GM12878 (cell line): Measurements from ENCODE around the gene NBR1. TPM values are rescaled to one million over a fixed set of nuclear protein-coding genes. Genes with fewer than 3 reads are reported as not detected.

Experiments
- ATAC-seq: fragments of 200-7000 bp; cut with Tn5 transposase; 3 replicates; pipeline ENCODE4 v1.9.1; 2020; ENCODE audit warnings: mild to moderate bottlenecking, moderate library complexity
- BruUV-seq: library from RNA; stranded (reverse); fragments of 400-500 nt; replicated peaks from 2 replicates; lab custom pipeline; 2021; lab: Mats Ljungman, UMichigan
- CTCF ChIA-PET: fragments of 300-600 bp; sonication (Branson Sonifier 250); formaldehyde crosslinking; extraction: SDS; loops from one replicate; lab custom pipeline; 2021; ENCODE audit warnings: inconsistent platforms; lab: Yijun Ruan, JAX
- POLR2A ChIA-PET: fragments of 350-600 bp; formaldehyde crosslinking; extraction: SDS; loops from one replicate; lab custom pipeline; 2021; ENCODE audit warnings: inconsistent platforms; lab: Charles Lee
- RAD21 ChIA-PET: fragments of 300-600 bp; sonication (Branson Sonifier 250); formaldehyde crosslinking; loops from one replicate; lab custom pipeline; 2023; ENCODE audit warnings: antibody characterized with exemption; ENCODE audit not compliant: unreplicated experiment; lab: Charles Lee
- SMC1A ChIA-PET: fragments of 300-600 bp; sonication (Branson Sonifier 250); formaldehyde crosslinking; loops from one replicate; lab custom pipeline; 2023; ENCODE audit not compliant: unreplicated experiment, uncharacterized antibody; lab: Charles Lee
- DNase-seq: peaks from one replicate; pipeline ENCODE4 v3.0.0-alpha.2; 2011; ENCODE audit warnings: low read depth, low spot score
- FAIRE-seq: peaks from 3 replicates; lab custom pipeline; 2011; peaks lifted over from hg19 to GRCh38; lab: Jason Lieb, UNC
- H2AFZ ChIP-seq: 2 replicates; pipeline ENCODE4 v1.6.0; 2011; ENCODE audit warnings: low read depth, low read length, control low read depth; ENCODE audit not compliant: control insufficient read depth
- H3K27ac ChIP-seq: 2 replicates; pipeline ENCODE4 v1.5.1; 2011; ENCODE audit warnings: control low read depth; ENCODE audit not compliant: control insufficient read depth, insufficient read depth
- H3K27me3 ChIP-seq, 2 experiments: replicated peaks in 1 of 2; 2 replicates each; pipeline versions ENCODE4 v1.6.0 to v1.6.1; 2011; ENCODE audit warnings: low read length in 1 of 2; ENCODE audit not compliant: control insufficient read depth in 2 of 2, insufficient read depth in 2 of 2
- H3K36me3 ChIP-seq, 2 experiments: 2 replicates each; pipeline ENCODE4 v1.5.1; 2011; ENCODE audit warnings: low read length in 1 of 2; ENCODE audit not compliant: control insufficient read depth in 2 of 2, insufficient read depth in 2 of 2
- H3K4me1 ChIP-seq: 2 replicates; pipeline ENCODE4 v1.6.1; 2011; ENCODE audit warnings: mild to moderate bottlenecking, low read length, moderate library complexity, mixed read lengths; ENCODE audit not compliant: control insufficient read depth, insufficient read depth
- H3K4me2 ChIP-seq: 2 replicates; pipeline ENCODE4 v1.6.0; 2011; ENCODE audit warnings: control low read depth; ENCODE audit not compliant: control insufficient read depth, insufficient read depth
- H3K4me3 ChIP-seq: fragments of 200-600 bp; sonication (generic); 2 replicates; pipeline ENCODE4 v1.5.1; 2016
- H3K79me2 ChIP-seq: 2 replicates; pipeline ENCODE4 v1.6.0; 2011; ENCODE audit warnings: low read length; ENCODE audit not compliant: control insufficient read depth, insufficient read depth
- H3K9ac ChIP-seq: 2 replicates; pipeline ENCODE4 v1.8.0; 2011; ENCODE audit warnings: low read length, control low read depth, mixed read lengths; ENCODE audit not compliant: control insufficient read depth, insufficient read depth
- H3K9me3 ChIP-seq: replicated peaks from 3 replicates; pipeline ENCODE4 v1.5.1; 2011; ENCODE audit warnings: mild to moderate bottlenecking, low read length; ENCODE audit not compliant: control insufficient read depth, insufficient read depth
- H4K20me1 ChIP-seq: 2 replicates; pipeline ENCODE4 v1.6.0; 2011; ENCODE audit not compliant: control insufficient read depth, insufficient read depth
- MEF2B ChIP-seq: fragments of 450-650 bp; IDR thresholded peaks from 2 replicates; pipeline ENCODE4 v1.6.1; 2018; ENCODE audit warnings: mild to moderate bottlenecking, moderate library complexity; ENCODE audit not compliant: partially characterized antibody, poor library complexity, severe bottlenecking
- SMARCA5 ChIP-seq: fragments of 450-650 bp; IDR thresholded peaks from 2 replicates; pipeline ENCODE4 v1.6.1; 2017; ENCODE audit warnings: mild to moderate bottlenecking
- SPI1 ChIP-seq: IDR thresholded peaks from 2 replicates; pipeline ENCODE4 v1.6.1; 2011; ENCODE audit warnings: low read depth, mild to moderate bottlenecking, low read length, moderate library complexity, borderline replicate concordance; ENCODE audit not compliant: insufficient read depth
- YBX1 ChIP-seq: fragments of 450-650 bp; IDR thresholded peaks from 2 replicates; pipeline ENCODE4 v1.6.1; 2016; ENCODE audit warnings: antibody characterized with exemption
- WGBS: methylation state at CpG from one replicate; pipeline ENCODE4 v1.1.6; 2016; ENCODE audit warnings: low lambda C conversion rate; ENCODE audit not compliant: insufficient replicate concordance, insufficient coverage; ENCODE audit errors: missing lambda C conversion rate; 5-methylcytosine and 5-hydroxymethylcytosine counted together
- in situ Hi-C: fragments of 300-500 bp; cut with MboI; formaldehyde crosslinking; loops from 9 replicates; pipeline ENCODE4 v1.14.3; 2018; ENCODE audit warnings: mixed read lengths
- intact Hi-C: fragments of 100-400 bp; cut with micrococcal nuclease; formaldehyde crosslinking; loops from one replicate; pipeline ENCODE4 v1.14.2; 2022; ENCODE audit not compliant: unreplicated experiment
- polyA plus RNA-seq, 11 experiments: library from polyadenylated mRNA; depleted of rRNA in 4 of 11; unstranded in 6 of 11; stranded (reverse) in 5 of 11; fragments of >200 nt; fragmentation: Nextera tagmentation in 4 of 11; fragmentation: Illumina TruSeq in 1 of 11; extraction: Ambion mirVana in 4 of 11; extraction: Trizol in 1 of 11; gene quantifications; 1 replicate in 1 of 11; 2 replicates in 10 of 11; pipeline versions ENCODE4 v1.2.1 to v1.2.3, GENCODE V29; 2011 to 2016; ENCODE audit warnings: inconsistent platforms in 2 of 11, missing spikeins in 2 of 11, low read depth in 1 of 11
- total RNA-seq, 4 experiments: library from RNA; depleted of rRNA in 3 of 4; stranded (reverse); fragments of >200 nt in 3 of 4; fragmentation: Illumina TruSeq in 1 of 4; extraction: Trizol in 1 of 4; gene quantifications; 2 replicates each; pipeline versions ENCODE4 v1.2.1 to v1.2.3, GENCODE V29; 2013 to 2021
- TF ChIP-seq, protein P1 (sequence below): fragments of 450-650 bp; IDR thresholded peaks from 2 replicates; pipeline ENCODE4 v1.6.1; 2018; ENCODE audit warnings: mild to moderate bottlenecking, low read depth, moderate library complexity; ENCODE audit not compliant: partially characterized antibody

NBR1 gene
- total and polyA plus RNA-seq, 10 of the 15 experiments (the other 5 are each of a cell fraction or from before 2014, with no cell fraction given), result 3.5 to 55.2 (median 28.2) TPM

DNA sequence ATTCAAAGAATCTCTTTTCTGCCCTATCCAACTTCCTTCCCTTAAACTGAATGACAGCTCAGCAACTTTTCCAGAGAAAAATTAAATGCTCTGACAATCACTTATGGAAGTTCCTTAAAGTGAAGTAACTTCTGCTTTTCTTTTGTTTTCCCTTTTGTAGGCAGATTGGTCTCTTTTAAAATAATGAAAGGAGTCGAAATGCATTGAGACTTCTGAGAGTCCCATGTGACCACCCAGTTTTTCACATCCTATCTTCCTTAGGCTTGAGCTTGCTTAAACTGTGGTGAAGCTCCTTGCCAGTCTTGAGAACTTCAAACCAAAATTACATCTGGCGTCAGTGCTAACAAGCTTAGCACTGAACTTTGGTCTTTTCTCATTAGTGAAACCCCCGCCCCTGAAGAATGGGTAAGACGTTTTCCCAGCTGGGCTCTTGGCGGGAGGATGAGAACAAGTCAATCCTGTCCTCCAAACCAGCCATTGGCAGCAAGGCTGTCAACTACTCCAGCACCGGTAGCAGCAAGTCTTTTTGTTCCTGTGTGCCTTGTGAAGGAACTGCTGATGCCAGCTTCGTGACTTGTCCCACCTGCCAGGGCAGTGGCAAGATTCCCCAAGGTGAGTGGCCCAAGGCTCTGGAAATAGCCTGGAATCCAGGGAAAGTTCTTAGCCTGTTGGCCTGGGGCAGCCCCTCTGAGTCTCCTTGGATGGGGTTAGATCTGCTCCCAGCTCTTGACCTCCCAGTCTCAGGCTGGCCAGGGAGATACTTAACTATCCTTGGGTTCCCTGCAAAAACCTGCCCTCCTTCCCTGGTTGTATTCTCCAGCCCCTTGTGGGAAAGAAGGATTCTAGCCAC, 41.9 kb downstream of the NBR1 start (continued):
- TF ChIP-seq, protein P1, sequence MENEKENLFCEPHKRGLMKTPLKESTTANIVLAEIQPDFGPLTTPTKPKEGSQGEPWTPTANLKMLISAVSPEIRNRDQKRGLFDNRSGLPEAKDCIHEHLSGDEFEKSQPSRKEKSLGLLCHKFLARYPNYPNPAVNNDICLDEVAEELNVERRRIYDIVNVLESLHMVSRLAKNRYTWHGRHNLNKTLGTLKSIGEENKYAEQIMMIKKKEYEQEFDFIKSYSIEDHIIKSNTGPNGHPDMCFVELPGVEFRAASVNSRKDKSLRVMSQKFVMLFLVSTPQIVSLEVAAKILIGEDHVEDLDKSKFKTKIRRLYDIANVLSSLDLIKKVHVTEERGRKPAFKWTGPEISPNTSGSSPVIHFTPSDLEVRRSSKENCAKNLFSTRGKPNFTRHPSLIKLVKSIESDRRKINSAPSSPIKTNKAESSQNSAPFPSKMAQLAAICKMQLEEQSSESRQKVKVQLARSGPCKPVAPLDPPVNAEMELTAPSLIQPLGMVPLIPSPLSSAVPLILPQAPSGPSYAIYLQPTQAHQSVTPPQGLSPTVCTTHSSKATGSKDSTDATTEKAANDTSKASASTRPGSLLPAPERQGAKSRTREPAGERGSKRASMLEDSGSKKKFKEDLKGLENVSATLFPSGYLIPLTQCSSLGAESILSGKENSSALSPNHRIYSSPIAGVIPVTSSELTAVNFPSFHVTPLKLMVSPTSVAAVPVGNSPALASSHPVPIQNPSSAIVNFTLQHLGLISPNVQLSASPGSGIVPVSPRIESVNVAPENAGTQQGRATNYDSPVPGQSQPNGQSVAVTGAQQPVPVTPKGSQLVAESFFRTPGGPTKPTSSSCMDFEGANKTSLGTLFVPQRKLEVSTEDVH, result peak; percentile 57
- TF ChIP-seq YBX1 (no peak), SPI1 (peak; percentile 32; the same call in 1 of the 2 replicates), MEF2B (peak; percentile 34)

DNA sequence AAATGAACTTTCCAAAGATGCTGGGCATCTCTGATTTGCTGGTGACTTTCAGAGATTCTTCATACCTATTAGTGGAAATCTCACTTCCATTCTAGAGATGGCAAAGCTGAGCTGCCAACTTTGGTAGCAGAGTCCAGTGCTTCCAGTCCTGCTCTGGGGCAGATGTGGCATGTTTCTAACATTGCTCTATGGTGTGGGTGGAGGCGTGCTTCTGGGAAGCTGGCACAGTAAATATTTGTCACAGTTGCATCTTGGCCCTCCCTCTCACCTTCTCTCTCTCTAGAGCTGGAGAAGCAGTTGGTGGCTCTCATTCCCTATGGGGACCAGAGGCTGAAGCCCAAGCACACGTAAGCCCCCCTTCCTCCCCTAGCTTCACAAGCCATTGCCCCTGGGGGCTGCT, 42.5 kb downstream of the NBR1 start:
- CTCF ChIA-PET, result interaction anchor here (1.0 to 2.1 kb wide), 2 partner anchors 14 to 40 kb away, joined by 4 to 5 read pairs; no protein-coding TSS in a partner anchor

More for the DNA sequence above, 42.5 kb downstream of the NBR1 start:
- Histone ChIP-seq H3K4me2 (peak overlapping the region; percentile 95), H3K9me3 (no peaks in the 10 kb centered on the region), H3K79me2 (peaks cover 17% of the 10 kb centered on the region), H2AFZ (no peak overlapping the region), H3K4me3 (peak overlapping the region; percentile 73), H3K9ac (peak overlapping the region; percentile 86), H3K27ac (peak overlapping the region; percentile 85; the same call in 1 of the 2 replicates), H3K4me1 (peaks cover 10% of the 10 kb centered on the region), H4K20me1 (no peaks in the 10 kb centered on the region), H3K36me3 (peaks cover 2 to 14% of the 10 kb centered on the region in 2 experiments; a peak in 3 of 4 replicates), H3K27me3 (no peaks in the 10 kb centered on the region)
- in situ Hi-C loops (loop anchor here (10.0 to 25.0 kb wide), 9 partner anchors 101 to 1649 kb away; partner anchors contain the start of genes DNAJC7, EIF1, HDAC5 and MEOX1), intact Hi-C loops (no loop called here)
- DNase-seq (no peak), ATAC-seq (no peak), FAIRE-seq (no peak)
- ChIA-PET SMC1A (interaction anchor here (0.9 to 3.9 kb wide), 5 partner anchors 8 to 102 kb away, joined by 3 to 20 read pairs (median 10); no protein-coding TSS in a partner anchor), RAD21 (no interaction called here), POLR2A (interaction anchor here (0.6 to 4.4 kb wide), 4 partner anchors 42 to 1281 kb away, joined by 3 to 31 read pairs (median 12); partner anchors contain the start of gene NBR1)
- BruUV-seq, result no TSS peak
- 97% methylated on average over 2 of the region's 2 CpGs for WGBS
- TF ChIP-seq SMARCA5, result no peak
